Cerebellar nuclear complex (tissue), 1 donor: ENCODE measurements around the gene EML1.

Source experiments
- DNase-seq, 2 experiments: peaks; one replicate each; lab custom pipeline; 2025; lab: John Stamatoyannopoulos, UW

Gene EML1

GRCh38 chr14:99905121-99905520, 111.9 kb downstream of the EML1 start:
- no peak for DNase-seq

GRCh38 chr14:99907761-99908652, 114.8 kb downstream of the EML1 start:
- no peak for DNase-seq

DNA sequence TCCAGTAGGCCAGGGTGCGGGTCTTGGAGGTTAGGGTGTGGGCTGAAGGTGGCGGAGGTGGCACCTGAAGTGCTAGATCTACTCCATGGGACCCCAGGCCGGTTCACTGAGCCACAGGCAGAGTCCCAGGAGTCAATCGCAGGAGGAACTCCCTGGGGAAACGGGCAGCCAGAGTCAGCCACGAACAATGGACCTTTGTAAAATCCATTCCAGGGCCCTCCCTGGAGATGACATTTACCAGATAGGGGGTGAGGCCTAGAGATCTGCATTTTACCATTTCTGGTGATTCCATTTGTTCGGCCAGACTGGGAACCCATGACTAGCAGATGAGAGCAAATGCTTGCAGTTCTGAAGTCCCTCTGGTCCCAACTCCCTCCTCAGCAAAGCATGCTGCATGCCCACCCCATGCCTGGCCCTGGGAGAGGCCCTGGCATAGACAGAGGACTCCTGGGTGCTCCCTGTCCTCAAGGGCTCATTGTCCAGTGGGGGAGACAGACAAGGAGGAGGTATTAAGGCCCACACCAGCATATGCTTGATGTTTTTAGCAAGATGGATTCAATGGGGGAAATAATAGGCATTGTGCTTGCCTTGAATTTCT, 115.5 kb downstream of the EML1 start:
- no peak for DNase-seq

GRCh38 chr14:99909513-99910064, 116.4 kb downstream of the EML1 start:
- no peak for DNase-seq

GRCh38 chr14:99910337-99911309, 117.4 kb downstream of the EML1 start:
- DNase-seq = no peak

- no peak for DNase-seq
Observed at GRCh38 chr14:99915305-99916090, 122.3 kb downstream of the EML1 start.

DNA sequence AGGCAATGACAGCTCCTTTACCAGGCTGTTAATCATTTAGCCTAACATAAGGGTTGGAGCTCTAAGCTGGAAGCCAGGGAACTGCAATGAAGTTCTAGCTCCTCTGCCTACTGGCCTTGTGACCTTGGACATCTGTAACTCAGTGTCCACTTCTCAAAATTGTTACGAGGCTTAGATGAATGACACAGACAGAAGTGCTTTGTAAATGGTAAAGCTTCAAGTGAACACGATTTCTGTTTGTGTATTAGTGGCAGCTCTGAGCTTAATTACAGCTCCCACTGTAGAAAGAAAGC, 122.8 kb downstream of the EML1 start:
- DNase-seq = no peak

DNA sequence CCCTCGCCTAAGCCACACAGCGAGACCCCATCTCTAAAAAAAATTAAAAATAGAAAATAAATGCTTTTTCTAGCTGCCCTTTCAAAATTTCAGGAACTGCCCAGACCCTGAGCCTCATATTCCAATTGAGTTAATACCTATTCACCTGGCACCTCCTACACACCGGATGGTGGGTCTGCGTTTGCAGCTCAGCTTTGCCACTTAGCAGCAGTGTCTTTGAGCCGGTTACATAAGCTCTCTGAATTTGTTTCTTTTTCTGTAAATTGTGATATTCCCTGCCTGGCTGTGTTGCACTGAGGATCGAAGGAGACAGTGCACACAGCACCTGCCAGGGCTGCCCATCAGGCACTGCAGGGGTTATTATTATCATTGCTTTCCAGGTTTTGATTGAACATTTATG, 125.6 kb downstream of the EML1 start:
- no peak for DNase-seq

DNA sequence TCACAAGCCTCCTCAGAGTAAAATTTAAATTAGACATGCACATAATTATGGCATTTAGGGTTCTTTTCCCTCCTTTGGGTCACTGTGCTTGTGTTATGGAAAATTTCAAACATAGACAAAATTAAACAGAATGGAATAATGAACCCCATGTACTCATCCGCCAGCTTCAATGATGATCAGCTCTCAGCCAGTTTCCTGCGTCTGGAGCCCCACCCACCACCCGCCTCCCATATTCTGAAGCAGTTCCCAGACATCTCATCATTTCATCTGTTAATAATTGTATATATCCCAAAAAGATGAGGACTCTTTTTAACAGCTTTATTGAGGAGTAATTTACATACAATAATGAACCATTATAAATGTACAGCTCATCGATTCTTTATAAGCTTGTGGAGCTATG, 128.2 kb downstream of the EML1 start:
- DNase-seq = no peak

DNA sequence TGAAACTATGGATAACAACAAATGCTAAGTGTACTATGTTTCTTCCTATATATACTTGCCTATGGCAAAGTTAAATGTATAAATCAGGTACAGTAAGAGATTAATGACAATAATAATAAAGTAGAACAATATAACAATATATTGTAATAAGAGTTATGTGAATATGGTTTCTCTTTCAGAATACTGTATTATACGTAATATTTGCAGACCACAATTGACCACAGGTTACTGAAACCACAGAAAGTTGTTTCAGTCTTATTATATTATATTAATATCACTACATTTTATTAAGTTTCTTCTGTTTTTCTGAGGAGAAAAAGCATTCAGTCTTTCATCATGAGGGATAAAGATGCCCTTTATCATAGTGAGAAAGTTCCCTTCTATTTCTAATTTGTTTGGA, 131.2 kb downstream of the EML1 start:
- no peak for DNase-seq

DNA sequence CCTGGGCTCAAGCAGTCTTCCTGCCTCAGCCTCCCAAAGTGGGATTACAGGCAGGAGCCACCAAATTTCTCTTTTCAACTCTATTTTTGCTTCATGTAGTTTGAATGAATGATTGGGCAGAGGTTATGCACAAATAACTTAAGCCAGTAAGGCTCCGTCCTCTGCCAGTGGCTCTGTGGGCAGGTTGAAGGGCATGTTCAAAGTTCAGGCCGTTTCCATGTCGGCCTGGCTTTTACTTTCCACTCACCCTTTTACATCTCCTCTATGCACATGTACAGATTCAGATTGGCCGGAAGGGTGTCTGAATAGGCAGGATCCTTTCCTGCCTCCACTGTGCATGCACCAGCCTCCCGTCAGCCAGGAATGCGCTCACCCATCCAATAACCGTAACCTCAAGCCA, 132.3 kb downstream of the EML1 start:
- no peak for DNase-seq

GRCh38 chr14:99928963-99929362, 135.8 kb downstream of the EML1 start:
- no peak for DNase-seq

- no peak for DNase-seq
Observed at GRCh38 chr14:99929601-99930000, 136.4 kb downstream of the EML1 start.

GRCh38 chr14:99930420-99931274, 137.4 kb downstream of the EML1 start:
- DNase-seq = no peak

GRCh38 chr14:99931308-99931707, 138.1 kb downstream of the EML1 start:
- DNase-seq = no peak

DNA sequence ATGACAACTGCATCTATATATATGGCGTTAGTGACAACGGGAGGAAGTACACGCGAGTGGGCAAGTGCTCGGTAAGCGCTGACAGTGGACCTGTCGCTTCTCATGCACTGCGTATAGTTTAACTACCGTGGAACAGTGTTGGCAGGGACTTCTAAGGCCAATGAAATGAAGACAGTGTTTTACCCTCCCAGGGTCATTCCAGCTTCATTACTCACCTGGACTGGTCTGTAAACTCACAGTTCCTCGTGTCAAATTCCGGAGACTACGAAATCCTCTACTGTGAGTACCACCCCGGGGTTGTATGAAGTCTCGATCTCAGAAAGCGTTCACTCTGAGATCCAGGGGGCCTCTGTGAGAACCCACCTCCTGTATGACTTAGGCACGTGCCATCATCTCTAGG, 142.8 kb downstream of the EML1 start:
- no peak for DNase-seq

DNA sequence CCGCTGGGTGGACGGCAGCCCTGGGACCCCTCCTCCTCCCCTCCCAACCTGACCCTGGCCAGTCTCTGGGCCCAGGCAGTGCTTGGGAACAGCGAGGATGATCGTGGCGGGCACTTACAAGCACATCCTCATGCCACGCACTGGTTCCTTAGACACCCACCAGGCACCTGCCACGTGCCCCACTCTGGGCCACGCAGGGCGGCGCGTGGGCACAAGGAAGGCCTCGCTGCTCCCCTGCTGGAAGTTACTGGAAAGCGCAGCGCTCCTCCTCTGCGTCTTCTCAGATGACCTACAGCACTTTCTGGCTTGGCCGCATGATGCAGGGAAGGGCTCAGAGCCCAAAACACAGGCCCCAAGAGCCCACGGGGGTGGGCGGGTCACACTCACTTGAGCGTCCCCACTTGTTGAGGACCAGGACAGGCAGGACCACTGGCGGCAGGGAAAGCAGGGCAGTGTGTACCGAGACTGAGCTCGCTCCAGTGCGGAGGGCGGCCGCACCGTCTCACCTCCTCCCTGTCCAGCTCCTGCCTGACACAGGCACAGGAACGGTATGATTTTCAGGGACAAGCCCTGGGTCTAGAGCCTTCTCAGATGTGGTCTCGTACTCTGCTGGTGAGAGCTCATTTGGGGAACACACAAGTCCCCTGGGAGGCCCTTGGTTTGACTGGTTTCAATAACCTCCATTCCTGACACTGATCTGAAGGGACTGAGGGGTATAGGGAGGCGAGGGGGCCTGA, 143.7 kb downstream of the EML1 start:
- DNase-seq = no peak

DNA sequence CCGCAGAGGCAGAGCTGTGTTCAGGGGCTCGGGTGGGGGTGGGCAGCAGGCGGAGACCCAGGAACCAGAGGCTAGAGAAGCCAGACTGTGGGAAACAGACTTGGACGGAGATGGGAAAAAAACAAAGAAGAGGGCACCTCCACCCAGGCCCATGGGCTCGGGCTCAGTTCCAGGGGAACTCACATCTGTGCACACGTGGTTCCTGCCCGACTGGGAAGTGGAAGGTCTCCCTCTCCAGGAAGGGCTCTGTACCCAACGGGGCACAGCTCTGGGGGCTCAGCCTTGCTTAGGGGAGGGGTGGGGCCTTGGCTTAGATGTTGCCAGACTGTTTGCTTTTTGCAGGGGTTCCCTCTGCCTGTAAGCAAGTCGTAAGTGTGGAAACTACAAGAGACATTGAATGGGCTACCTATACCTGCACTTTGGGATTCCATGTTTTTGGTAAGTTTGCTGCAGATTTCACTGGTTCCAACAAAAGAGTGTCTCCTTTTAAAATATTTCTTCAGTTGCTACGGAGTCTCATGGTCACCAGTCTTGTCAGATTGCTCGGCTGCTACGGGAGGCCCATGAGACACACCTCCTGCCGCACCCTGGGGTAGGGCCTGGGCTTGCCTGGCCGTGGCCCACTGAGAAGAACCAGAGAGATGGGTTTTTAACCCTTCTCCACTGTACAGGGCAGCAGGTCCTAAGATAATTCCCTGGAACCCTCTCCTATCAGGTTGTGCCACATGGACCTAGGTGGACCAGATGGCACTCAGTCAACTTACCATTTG, 144.4 kb downstream of the EML1 start:
- no peak for DNase-seq

DNA sequence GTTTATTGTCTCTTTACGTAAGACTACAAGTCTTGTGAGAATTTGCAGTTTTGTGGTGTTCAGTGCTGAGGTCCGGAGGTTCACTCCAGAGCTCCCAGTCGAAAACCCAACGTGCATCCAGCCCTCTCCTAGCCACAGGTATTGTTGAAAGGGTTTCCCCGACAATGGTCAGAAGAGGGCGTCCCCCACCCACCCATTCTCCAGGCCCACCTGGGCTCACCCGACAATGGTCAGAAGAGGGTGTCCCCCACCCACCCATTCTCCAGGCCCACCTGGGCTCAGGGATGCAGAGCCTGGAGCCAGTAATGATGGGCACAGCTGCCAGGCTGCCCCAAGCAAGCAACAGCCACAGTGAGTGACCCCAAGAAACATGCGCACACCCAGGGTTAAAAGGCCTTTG, 145.2 kb downstream of the EML1 start:
- DNase-seq = no peak
